LHCN-M2 (cell line): Measurements from ENCODE around the gene TMC1. TPM values are rescaled to one million over a fixed set of nuclear protein-coding genes. Genes with fewer than 3 reads are reported as not detected.
"Not testable (repeated sequence)": the region's sequence is repeated elsewhere in the genome, so short reads cannot be mapped to it uniquely, and the experiment has no call there.

ENCODE experiments used
- DNase-seq: peaks from one replicate; pipeline ENCODE4 v3.0.0-alpha.2; 2012; ENCODE audit warnings: low read depth
- polyA plus RNA-seq: library from polyadenylated mRNA; unstranded; fragments of >200 nt; gene quantifications from one replicate; pipeline ENCODE4 v1.2.1, GENCODE V29; 2012; ENCODE audit warnings: missing spikeins
- total RNA-seq: library from RNA; depleted of rRNA; stranded (reverse); fragments of >200 nt; gene quantifications from 2 replicates; pipeline ENCODE4 v1.2.3, GENCODE V29; 2014; rRNA removed

TMC1 gene
- not detected in 2 replicates for total RNA-seq
- 0.06 TPM for polyA plus RNA-seq

DNA sequence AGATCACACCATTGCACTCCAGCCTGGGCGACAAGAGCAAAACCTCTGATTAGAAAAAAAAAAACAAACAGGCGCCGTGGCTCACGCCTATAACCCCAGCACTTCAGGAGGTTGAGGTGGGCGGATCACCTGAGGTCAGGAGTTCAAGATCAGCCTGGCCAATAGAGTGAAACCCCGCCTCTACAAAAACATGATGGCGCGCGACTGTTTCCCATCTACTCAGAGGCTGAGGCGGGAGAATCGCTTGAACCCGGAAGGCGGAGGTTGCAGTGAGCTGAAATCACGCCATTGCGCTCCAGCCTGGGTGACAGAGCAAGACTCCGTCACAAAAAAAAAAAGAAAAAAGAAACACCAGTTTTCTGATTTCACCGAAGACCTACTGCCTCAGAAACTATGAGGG, at the start of gene TMC1:
Gene TMC1 (plus strand): TSS at position 193 of the 400 bp plus-strand sequence. CDS start 127,041 bp downstream, outside the sequence.
- DNase-seq: not testable (repeated sequence)

DNA sequence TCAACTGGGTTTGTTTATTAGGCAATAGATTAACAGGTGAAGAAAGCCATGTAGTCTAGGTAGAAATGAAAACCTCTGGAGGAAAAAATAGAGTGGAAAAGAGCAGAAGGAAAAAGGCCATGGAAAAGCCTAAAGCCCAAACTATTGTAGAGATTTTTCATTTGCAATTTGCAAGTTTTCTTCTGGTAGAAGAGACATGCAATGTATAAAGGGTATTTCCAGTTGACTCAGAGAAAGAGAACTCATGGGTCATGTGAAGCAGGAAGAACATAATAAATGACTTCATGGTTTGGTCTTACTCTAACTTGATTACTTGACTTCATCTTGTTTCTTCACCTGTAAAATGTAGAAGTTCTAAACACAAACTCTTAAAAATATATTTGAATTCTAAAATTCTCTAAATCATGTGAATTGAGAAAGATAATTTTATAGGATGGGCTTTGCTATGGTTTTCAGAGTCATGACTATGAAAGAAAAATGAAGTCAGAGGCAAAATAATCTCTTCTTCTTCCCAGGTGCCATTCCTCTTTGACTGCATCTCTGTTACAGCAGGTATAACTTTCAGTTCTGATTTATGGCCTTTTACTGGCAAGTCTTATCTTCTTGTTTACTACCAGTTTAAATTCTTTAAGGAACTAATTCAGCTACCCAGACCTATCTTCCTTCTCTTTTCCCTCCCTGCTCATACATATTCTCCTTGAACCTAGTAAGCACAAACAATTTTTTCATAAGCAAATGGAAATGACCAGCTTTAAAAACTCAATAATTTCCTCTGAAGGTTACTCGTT, 47.7 kb upstream of the TMC1 start:
- peak; percentile 5 for DNase-seq

DNA sequence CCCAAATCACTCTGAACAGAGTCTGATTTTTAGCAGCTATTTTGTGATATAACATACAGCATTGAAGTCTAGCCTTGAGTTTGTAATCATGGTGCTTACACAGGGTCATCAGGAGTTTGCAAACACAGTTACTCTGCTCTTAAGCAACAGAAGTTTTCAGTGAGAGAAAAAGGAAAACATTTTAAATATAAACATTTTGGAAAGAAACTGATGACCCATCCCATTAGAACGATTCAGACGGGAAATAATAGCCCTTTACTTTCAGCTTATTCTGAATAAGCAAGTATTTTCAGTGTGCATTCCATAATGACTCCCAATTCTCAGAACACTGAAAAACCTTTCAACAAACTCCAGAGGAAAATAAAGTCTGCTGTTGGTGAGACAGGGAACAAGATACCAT, 46.7 kb upstream of the TMC1 start:
- no peak for DNase-seq

DNA sequence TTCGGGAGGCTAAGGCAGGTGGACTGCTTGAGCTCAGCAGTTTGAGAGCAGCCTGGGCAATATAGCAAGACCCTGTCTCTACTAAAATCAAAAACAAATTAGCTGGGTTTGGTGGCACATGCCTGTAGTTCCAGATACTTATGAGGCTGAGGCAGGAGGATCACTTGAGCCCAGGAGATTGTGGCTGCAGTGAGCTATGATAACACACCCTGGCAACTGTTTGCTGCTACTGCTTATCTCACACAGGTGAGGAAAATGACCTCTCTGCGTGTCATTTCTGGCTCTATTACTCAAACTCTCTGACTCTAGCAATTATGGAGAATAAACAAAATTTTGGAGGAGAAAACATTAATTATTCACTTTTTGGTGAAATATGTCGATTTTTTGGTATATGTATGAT, 45.3 kb upstream of the TMC1 start:
- no peak for DNase-seq

DNA sequence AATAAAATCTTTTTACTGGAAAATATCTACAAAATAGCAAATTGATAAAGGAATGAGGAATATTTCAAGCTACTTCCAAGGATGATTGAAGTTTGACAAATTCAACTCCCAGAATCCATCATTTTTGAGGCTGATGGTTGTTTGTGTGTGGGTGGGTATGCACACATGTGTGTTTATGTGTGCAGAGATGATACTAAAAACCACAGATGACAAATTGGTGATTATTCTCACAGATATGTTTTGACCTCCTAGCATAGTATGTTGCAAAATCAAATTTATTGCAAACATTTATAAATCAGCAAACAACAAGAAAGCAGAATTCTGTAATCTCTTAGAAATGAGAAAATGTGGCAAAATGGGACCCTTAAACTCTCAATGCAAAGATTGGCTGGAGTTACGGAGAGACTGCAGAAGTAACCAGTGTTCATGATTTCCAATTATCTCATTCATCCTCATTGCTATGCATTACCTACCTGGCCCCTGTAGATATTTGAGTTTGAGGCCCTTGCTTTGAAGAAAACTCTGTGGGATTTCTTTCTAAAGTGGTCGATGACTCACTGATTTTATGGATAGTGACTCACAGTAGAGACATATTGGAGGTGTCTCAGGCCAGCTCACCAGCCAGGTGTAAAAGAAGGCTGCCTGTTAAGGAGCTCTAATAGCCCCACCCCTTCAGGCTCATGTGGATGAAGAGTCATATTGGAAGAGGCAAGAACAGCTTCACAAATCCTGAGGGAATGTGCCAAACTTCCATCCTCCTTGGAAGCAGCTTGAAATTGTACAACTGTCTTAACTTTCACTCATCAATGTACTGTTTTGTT, 44.6 kb upstream of the TMC1 start:
- DNase-seq: peak; percentile 71

DNA sequence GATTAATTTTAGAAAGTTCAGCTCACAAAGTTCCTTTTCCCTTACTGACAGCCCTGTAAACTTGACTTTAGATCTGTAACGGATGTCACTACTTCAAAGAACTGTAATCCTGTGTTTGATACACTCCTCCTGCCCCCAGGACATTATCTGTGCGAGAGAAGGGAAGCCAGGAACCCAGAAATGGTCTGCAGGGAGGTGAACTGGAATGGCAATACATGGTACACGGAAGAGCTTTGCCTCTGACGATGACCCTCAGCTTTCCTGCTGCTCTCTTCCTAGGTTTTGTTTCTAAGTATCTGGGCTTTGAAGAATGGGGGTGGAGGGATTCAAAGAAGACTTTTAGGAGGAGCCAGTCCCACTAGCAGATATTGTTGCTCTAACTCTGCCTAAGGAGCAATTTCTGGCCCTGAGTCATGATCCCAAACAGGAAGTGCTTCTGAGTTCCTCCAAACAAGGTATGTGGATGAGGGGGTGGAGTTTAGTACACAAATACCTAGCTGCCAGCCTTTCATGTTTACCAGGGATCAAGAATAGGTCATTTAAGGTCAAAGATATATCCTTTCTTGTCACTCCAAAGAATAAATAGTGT, 43.4 kb upstream of the TMC1 start:
- DNase-seq: peak; percentile 58

DNA sequence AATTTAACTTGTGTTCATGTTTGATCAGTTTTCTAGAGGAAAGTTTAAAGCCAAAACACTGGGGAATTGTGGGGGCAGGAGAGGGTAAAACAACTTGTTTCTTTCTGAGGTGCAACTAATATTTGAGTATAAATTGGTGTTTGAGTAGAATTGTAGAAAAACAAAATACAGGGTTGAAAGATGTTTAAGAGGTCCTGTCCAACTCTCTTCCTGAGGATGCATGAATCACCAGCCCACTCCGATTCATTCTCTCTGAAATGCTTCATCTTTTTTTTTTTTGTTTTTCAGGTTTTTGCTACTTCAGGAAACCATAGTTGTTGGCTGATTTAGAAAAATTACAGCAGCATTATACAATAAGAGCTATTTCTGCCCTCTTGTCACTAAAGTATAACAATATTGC, 42.4 kb upstream of the TMC1 start:
- no peak for DNase-seq

DNA sequence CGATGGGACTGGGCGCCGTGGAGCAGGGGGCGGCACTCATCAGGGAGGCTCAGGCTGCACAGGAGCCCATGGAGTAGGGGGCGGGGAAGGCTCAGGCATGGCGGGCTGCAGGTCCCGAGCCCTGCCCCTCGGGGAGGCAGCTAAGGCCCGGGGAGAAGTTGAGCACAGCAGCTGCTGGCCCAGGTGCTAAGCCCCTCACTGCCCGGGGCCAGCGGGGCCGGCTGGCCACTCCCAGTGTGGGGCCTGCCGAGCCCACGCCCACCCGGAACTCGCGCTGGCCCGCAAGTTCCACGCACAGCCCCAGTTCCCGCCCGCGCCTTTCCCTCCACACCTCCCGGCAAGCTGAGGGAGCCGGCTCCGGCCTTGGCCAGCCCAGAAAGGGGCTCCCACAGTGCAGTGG, 41.1 kb upstream of the TMC1 start:
- not testable (repeated sequence) for DNase-seq

DNA sequence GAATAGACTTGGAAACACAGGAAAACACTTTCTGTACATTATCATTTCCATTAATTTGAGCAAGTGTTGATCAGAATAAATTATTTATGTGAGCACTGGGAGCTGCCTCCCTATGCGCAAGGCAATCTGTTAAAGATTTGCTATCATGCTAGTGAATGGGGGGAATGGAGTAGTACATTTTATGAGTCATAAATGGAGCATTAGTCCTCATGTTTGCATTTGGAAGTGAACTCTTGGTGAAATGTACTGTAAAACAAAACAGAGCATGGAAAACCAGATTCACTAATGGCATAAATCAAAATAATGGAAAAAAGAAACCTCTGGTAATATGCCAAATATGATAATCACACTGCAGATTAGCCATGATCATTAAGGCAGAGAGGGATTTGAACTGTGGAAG, 40.5 kb upstream of the TMC1 start:
- no peak for DNase-seq

DNA sequence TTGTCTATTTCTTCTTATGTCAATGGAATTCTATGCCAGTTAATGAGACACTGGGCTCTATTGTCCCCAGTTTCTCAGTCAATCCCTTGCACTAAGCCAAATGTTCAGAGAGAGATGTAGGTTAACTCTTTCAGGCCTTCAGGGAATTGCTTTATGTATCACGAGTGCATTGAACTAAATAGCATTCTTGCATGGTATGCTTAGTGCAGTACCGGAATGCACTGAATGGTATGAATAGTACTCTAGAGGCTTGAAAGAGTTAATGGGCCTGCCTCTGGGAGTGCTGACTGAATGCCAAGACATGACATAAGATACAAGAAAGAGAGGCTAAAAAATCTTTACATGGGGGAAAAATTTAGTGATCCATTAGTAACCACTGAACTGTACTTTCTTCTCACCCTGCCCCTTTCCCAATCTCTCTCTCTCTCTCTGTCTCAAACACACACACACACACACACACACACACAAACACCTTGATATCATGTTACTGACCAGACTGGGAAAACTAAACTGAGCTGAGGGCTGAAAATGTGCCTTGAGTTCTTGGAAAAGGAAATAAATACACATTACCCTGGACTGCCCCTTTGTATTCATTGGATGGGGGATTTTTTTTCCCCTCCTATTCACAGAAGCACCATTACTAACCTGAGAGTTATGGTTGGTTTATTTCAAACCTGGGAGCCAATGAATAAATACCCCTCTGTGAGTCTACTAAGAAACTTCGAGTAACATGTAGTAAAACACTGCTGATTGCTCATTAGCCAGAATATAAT, 35.4 kb upstream of the TMC1 start:
- DNase-seq: no peak

DNA sequence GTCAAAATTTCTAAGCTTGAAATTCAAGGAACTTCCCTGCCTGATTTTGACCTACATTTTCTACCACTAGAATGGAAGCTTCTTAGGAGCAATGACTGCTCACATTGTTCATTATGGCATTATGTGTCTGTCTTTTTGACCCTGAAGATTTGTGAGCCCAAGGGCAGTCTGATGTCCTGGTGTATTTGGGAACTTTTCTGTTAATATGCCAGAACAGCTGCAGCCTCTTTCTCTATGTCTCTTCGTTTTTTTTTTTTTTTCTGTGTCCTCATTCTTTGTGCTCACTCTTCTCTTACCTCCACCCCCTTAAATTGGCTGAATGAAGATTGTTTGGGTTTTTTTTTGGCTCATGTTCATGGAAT, 34.8 kb upstream of the TMC1 start:
- DNase-seq: peak; percentile 65

DNA sequence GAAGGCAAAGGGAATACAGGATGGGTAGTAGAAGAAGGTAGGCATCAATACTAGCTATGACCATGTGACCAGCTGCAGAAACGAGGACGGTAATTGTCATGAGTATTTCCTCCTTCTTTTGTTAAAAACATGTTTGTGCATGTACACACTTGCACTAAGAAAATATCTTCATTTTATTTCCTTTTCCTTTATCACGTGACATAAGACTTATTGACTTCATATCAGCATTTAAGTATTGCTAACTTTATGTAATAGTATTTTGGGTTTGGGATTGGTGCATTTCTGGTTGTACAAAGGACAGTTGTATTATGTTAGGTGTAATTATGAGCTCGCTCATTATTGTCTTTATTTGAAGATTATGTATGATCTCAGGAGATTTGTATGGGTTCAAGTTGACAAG, 33.7 kb upstream of the TMC1 start:
- DNase-seq: not testable (repeated sequence)

DNA sequence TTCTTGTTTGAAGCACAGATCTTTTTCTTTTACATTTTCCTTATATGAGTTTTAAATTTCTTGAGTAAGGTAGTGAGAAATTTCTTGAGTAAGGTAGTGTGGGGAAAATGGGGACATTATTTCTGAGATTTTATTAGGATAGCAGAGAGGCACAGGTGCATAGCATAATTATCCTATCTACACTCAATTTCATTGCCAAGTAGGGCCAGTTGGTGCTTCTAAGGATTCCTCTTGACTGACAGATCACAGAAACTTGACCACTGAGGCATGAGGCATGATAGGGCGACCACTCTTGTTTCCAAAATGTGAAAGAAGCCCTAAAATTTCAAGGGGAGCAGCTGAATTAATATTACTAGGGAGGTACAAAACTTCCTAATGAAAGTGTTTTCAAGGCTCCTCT, 31.4 kb upstream of the TMC1 start:
- DNase-seq: no peak

DNA sequence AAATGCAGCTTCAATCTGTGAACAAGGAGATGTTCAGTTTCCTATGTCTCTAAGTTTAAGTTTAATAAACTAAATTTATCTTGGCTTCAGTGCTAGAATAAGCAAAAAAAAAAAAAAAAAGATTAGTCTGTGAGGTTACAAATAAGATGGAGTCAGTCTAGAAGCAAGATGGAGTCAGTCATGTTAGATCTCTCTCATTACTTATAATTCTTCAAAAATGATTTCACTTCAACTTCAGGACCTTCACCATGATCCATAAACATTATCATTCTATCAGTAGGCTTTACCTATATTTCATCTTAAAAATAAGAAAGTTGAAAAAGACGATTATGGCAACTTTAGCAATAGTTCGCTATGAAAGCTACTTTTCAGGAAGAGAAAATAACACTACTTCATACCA, 30.2 kb upstream of the TMC1 start:
- DNase-seq: no peak

DNA sequence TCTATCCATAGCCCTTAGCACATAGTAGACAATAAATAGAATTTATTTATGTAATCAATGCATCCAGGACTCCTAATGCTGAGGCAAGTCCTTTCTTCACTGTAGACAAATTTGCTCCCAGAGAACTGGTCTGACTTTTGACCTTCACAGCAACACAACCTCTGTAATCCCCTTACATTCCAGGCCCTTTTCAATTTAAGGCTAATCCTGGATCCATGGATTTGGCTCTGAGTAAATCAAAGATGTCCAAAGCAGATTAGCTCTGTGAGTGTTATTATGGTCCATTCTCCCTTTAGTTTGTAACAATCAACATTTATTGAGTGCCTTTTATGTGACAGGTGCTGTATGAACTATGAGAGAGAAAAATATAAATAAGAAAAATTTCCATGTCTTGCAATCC, 27.4 kb upstream of the TMC1 start:
- DNase-seq: no peak

DNA sequence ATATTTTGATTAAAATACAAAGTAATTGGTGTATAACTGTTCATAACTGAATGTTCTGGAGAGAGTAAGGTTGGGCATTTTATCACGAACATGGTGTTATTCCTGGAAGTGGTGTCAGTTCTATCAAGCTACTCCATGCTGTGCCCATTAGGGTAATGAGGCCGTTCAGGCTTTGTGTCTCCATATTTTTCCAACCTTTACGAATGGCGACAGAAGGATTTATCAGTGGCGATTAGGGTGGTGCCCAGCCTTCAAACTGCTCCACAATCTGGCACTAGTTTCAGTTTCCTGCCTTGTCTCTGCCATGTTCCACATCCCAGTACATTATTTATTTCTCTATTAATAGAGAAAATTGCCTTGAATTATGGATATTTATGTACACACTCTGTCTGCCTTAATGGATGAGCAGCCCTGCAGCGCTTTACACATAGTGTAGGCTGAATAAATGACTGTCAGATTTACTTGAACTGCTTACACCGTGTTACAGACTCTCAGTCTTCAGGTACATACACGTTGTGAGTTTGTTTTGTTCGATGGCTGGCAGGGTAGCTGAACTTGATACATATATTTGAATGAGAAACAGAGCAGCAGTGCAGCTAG, 23.9 kb upstream of the TMC1 start:
- DNase-seq: no peak

DNA sequence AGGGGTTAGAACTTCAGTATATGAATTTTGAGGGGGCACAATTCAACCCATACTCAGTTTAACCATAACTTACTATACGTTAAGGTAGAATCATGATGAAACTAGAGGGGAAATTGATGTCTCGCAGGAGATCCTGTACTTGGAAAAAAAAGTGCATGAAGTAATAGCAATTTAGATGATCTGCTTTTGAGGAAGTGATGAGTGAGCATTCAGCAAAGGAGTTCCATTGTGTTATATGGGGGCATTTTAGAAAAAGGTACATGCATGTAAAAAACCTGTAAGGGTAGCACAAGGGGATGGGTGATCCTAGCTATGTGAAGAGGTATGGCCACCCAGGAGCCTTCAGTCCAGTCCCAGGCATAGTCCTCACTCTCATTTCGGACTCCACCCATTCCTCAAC, 14.8 kb upstream of the TMC1 start:
- no peak for DNase-seq

DNA sequence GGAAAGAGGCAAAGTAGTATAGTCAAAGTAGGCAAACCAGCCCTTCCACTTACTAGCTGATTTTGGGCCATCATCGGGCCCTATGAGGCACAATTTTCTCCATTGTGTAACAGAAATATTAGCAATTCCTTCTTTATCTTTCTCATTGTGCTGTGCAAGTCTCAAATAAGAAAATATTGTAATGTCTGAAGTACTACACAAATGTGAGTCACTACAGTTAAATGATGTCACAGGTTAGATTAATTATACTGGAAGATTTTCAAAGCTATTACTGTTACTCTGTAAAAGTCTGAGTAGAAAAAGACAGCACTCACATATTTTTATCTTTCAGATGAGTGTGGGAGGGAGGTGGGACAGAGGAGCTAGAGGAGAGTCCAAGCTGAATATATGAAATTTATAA, 12.4 kb upstream of the TMC1 start:
- no peak for DNase-seq

DNA sequence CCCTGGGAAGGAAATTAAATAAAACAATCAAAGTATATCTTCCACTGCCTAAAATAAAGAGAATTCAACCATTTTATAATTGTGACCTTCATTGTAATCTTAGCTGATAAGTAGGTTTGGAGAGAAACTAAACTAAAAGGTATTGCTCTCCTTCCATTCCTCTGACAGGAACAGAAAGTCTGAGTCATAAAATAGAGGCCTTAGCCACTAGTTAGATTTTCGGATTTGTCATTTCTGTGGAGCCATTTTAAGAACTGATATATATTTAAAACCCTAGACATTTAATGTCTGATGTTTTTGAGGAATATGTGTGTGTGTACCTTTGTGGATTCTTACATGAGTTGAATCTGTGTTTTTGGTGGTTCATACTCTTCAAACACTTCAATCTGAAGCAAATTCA, 11.8 kb upstream of the TMC1 start:
- peak; percentile 45 for DNase-seq

DNA sequence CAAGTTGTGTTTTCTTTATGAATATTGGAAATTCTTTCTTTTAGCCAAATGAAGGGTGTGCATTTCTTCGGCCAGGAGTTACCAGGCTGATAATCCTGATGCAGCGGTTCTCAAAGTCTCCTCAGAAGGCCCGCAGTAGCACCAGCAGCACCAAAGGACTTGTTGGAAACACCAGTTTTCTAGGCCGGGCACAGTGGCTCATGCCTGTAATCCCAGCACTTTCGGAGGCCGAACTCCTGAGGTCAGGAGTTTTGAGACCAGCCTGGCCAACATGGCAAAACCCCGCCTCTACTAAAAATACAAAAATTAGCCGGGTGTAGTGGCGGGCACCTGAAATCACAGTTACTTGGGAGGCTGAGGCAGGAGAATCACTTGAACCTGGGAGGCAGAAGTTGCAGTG, 397 bp upstream of the TMC1 start:
- DNase-seq: not testable (repeated sequence)

DNA sequence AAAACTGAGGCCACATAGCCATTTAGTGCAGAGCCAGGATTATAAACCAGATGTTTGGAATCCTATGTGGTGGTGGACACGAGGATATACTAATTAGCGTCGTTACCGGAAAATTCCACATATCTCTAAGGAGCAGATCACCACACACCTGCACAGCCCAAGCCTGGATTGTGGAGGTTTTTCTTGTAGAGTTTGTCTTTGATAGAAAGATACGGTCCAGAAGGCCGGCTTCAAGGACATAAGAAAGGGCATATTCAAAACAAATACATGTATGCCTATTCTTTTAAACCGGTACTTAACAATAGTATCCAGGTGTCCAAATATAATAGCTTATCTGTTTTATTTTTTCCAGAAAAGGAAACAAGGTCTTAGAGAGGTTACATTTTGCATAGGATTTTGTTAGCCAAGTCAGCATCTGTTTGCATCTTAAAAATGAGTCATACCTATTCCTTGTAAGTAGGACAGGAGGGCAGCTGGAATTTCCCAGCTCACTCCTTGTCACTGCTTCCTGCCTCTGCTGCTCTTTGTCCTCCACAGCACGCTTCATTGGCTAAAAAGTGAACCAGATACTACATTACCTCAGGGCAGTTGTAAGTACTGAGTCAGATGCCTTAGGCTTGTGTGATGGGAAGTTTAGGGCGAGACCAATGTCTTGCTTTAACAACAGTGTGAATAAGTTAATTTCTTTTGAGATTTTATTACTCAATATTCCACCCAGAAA, 3.6 kb downstream of the TMC1 start:
- peak; percentile 96 for DNase-seq
